KMS-11 (cell line): ENCODE data around the gene MYO5C.

Experiments
- H2AFZ ChIP-seq: fragments of 200-600 bp; sonication (generic); 2 replicates; pipeline ENCODE4 v1.6.1; 2016; ENCODE audit warnings: antibody characterized with exemption, mixed run types, low read depth
- H3K27ac ChIP-seq: fragments of 200-600 bp; sonication (generic); 2 replicates; pipeline ENCODE4 v1.6.1; 2016; ENCODE audit warnings: mild to moderate bottlenecking, mixed run types
- H3K27me3 ChIP-seq: fragments of 200-600 bp; sonication (generic); 2 replicates; pipeline ENCODE4 v1.6.1; 2017; ENCODE audit warnings: mild to moderate bottlenecking, low read depth, mixed run types, moderate library complexity; ENCODE audit not compliant: insufficient read depth
- H3K36me3 ChIP-seq: fragments of 200-600 bp; sonication (generic); 2 replicates; pipeline ENCODE4 v1.6.1; 2017; ENCODE audit warnings: mild to moderate bottlenecking, mixed run types; ENCODE audit not compliant: insufficient read depth
- H3K4me1 ChIP-seq: fragments of 200-600 bp; sonication (generic); 2 replicates; pipeline ENCODE4 v1.6.1; 2016; ENCODE audit warnings: mild to moderate bottlenecking, low read depth, mixed run types; ENCODE audit not compliant: poor library complexity, severe bottlenecking
- H3K4me2 ChIP-seq: fragments of 200-600 bp; sonication (generic); 2 replicates; pipeline ENCODE4 v1.7.0; 2016; ENCODE audit warnings: mild to moderate bottlenecking, mixed run types
- H3K4me3 ChIP-seq: fragments of 200-600 bp; sonication (generic); IDR thresholded peaks from 2 replicates; pipeline ENCODE4 v1.6.1; 2017; ENCODE audit warnings: low read depth, low read length, mixed read lengths; ENCODE audit not compliant: insufficient read depth
- H3K79me2 ChIP-seq: fragments of 200-600 bp; sonication (generic); 2 replicates; pipeline ENCODE4 v1.6.1; 2016; ENCODE audit warnings: low read depth, mixed run types; ENCODE audit not compliant: insufficient read depth
- H3K9ac ChIP-seq: fragments of 200-600 bp; sonication (generic); 2 replicates; pipeline ENCODE4 v1.6.1; 2016; ENCODE audit warnings: mild to moderate bottlenecking, mixed run types
- H4K20me1 ChIP-seq: fragments of 200-600 bp; sonication (generic); 2 replicates; pipeline ENCODE4 v1.6.1; 2016; ENCODE audit warnings: mild to moderate bottlenecking, mixed run types; ENCODE audit not compliant: insufficient read depth
- TF ChIP-seq, protein P1 (sequence below): fragments of 200-600 bp; sonication (generic); conservative IDR thresholded peaks from 2 replicates; pipeline ENCODE4 v1.6.1; 2017; ENCODE audit warnings: low read depth, mild to moderate bottlenecking, antibody characterized with exemption, low read length, moderate library complexity, mixed read lengths

Gene MYO5C

DNA sequence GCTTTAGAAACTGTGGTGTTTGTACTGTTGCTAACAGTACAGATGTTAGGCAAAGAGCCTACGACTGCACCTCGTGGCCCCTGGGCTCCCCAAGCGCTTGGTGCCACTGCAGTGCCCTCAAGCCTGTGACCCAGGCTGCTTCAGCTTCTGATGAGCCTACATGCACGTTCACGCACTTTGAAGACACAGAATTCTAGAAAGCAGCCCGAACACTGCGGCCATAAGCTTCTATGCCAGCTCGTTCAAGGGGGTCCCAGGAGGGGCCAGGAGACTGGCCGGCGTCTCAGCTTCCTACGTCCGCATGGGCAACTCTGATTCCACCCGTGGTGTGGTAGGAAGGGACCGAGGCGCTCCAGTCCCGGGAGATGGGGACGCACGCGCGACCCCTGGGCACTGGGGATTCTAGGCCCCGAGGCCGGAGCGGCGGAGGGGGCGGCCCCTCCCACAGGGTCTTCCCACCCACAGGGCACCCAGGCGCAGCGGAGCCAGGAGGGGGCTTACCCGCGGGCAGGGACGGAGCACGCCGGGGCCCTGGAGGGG, 653 bp downstream of the MYO5C start:
- Histone ChIP-seq H3K27me3 (no peaks in the 10 kb centered on the region), H3K4me2 (no peak overlapping the region), H3K4me3 (no peak overlapping the region), H3K9ac (no peak overlapping the region), H2AFZ (no peak overlapping the region; the same call in 1 of the 2 replicates), H3K79me2 (no peaks in the 10 kb centered on the region), H4K20me1 (no peaks in the 10 kb centered on the region), H3K4me1 (peaks cover 4% of the 10 kb centered on the region), H3K27ac (no peak overlapping the region), H3K36me3 (no peaks in the 10 kb centered on the region)
- TF ChIP-seq, protein P1, sequence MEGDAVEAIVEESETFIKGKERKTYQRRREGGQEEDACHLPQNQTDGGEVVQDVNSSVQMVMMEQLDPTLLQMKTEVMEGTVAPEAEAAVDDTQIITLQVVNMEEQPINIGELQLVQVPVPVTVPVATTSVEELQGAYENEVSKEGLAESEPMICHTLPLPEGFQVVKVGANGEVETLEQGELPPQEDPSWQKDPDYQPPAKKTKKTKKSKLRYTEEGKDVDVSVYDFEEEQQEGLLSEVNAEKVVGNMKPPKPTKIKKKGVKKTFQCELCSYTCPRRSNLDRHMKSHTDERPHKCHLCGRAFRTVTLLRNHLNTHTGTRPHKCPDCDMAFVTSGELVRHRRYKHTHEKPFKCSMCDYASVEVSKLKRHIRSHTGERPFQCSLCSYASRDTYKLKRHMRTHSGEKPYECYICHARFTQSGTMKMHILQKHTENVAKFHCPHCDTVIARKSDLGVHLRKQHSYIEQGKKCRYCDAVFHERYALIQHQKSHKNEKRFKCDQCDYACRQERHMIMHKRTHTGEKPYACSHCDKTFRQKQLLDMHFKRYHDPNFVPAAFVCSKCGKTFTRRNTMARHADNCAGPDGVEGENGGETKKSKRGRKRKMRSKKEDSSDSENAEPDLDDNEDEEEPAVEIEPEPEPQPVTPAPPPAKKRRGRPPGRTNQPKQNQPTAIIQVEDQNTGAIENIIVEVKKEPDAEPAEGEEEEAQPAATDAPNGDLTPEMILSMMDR: no peak

DNA sequence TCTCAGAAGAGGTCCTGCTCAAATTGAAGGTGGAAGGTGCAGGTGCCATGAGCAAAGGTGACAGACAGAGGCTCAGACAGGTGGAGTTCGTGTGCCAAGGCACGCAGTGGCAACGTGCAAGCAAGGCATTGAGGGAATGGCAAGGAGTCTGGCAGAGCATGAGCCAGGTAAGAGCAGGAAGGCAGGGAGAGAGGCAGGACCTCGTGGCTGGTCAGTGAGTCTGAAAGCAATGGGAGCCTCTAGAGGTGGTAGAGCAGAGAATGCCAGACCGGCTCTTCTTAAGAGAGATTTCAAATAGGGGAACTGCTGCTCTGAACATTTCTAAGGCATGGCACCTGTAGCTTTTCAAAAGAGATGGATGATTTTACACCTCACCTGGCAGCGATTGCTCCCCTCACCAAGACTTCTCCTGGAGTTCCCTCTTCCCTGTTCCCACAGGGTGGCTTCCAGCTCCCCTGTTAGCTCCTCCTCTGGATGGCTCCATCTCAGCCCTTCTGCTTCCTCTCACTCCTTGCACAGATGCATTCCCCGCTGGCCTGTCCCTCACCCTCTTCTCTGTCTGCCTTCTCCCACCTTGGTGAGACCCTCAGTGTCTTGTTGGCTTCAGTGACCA, 2.7 kb downstream of the MYO5C start:
- no peak overlapping the region for H3K9ac ChIP-seq
- no peaks in the 10 kb centered on the region for H3K36me3 ChIP-seq
- no peaks in the 10 kb centered on the region for H3K27me3 ChIP-seq
- TF ChIP-seq, protein P1: no peak
- H2AFZ ChIP-seq: no peak overlapping the region
- H3K27ac ChIP-seq: no peak overlapping the region
- no peaks in the 10 kb centered on the region for H3K79me2 ChIP-seq
- H3K4me3 ChIP-seq: no peak overlapping the region
- peaks cover 10% of the 10 kb centered on the region for H3K4me1 ChIP-seq
- no peak overlapping the region for H3K4me2 ChIP-seq
- no peaks in the 10 kb centered on the region for H4K20me1 ChIP-seq

DNA sequence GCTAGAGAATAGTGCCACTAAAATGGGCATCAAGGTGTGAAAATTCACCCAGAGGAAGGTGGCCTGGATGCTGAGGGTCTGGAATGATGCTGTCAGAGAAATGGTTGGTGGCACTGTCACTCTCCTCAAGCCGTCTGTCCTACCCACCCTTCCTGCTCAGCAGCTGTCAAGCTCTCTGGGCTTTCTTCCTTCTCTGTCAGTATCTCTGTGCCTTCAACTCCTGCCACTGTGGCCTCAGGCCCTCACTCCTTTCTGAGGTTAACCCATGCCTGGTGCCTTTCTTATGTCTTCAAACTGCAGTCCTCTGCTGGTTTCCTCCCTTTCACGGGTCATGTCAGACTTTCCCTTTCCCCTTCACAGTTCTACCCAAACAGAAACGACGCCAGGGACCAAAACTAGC, 4.4 kb downstream of the MYO5C start:
- H3K9ac ChIP-seq: no peak overlapping the region
- TF ChIP-seq, protein P1: no peak
- no peak overlapping the region for H3K4me2 ChIP-seq
- no peaks in the 10 kb centered on the region for H4K20me1 ChIP-seq
- no peak overlapping the region for H3K4me3 ChIP-seq
- H3K27ac ChIP-seq: no peak overlapping the region
- H2AFZ ChIP-seq: no peak overlapping the region
- no peaks in the 10 kb centered on the region for H3K79me2 ChIP-seq
- H3K27me3 ChIP-seq: no peaks in the 10 kb centered on the region
- H3K4me1 ChIP-seq: peaks cover 10% of the 10 kb centered on the region
- H3K36me3 ChIP-seq: no peaks in the 10 kb centered on the region

DNA sequence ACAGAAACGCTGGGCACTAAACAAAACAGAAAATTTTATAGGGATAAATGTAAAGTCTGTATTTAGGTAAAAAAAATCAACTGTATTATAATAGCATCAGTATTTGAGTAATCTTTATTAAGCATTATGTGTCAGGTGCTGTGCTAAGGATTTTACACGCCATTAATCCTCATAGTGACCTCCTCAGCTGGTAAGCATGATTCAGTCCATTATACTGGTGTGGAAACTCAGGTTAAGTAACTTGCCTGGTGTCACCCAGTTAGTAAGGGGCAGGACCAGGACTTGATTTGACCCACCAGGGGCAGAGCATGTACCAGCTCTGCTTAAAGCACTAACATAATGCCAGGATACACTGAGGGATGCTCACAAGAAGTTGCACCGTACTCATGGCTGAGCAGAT, 4.8 kb downstream of the MYO5C start:
- no peak overlapping the region for H3K4me2 ChIP-seq
- peaks cover 10% of the 10 kb centered on the region for H3K4me1 ChIP-seq
- H2AFZ ChIP-seq: no peak overlapping the region
- H4K20me1 ChIP-seq: no peaks in the 10 kb centered on the region
- H3K27ac ChIP-seq: no peak overlapping the region
- TF ChIP-seq, protein P1: no peak
- no peaks in the 10 kb centered on the region for H3K36me3 ChIP-seq
- H3K27me3 ChIP-seq: no peaks in the 10 kb centered on the region
- no peak overlapping the region for H3K9ac ChIP-seq
- H3K4me3 ChIP-seq: no peak overlapping the region
- no peaks in the 10 kb centered on the region for H3K79me2 ChIP-seq
